SH-SY5Y (cell line): Measurements from ENCODE around the gene NPSR1.

Source experiments
- GATA2 ChIP-seq: IDR thresholded peaks from 2 replicates; pipeline ENCODE4 v1.6.1; 2011; ENCODE audit warnings: mild to moderate bottlenecking, low read depth, low read length
- GATA3 ChIP-seq: IDR thresholded peaks from 2 replicates; pipeline ENCODE4 v1.6.1; 2011; ENCODE audit warnings: low read depth, mild to moderate bottlenecking, low read length, moderate library complexity

DNA sequence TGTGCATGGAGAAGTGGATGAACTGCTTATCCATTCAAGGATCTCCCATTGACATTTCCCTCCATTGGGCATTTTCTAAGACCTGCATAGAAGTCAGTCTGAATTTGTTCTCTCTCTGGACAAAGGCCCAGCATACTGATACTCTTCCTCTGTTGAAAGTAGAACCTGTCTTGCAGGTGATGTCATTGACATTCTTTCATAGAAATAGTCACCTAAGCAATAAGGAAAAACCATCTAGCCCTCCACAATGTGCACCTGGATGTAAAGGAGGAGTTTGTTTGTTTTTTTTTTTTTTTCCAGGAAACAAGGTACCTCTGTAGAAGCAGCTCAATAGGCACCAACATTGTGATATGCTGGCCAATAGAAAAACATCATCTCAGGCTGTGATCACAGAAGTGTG is 228.8 kb downstream of the NPSR1 start:
- TF ChIP-seq GATA2 (no peak), GATA3 (no peak)
